Prostate gland (tissue), 2 donors: ENCODE data around the gene TRIM25. TPM values are rescaled to one million over a fixed set of nuclear protein-coding genes. Genes with fewer than 3 reads are reported as not detected.

Source experiments
- DNase-seq: peaks from one replicate; pipeline ENCODE4 v3.0.0-alpha.2; 2019; ENCODE audit warnings: low spot score
- H3K27ac ChIP-seq, 2 donors: fragments of 200-600 bp; sonication (generic); 2 replicates each; pipeline ENCODE4 v1.5.1; 2017 to 2019
- H3K27me3 ChIP-seq: fragments of 200-600 bp; sonication (generic); replicated peaks from 2 replicates; pipeline ENCODE4 v1.5.1; 2019; ENCODE audit not compliant: insufficient read depth
- H3K36me3 ChIP-seq, 2 donors: fragments of 200-600 bp; sonication (generic); 1 replicate in 1 of 2; 2 replicates in 1 of 2; pipeline versions ENCODE4 v1.5.1 to v1.8.1; 2017 to 2019
- H3K4me1 ChIP-seq: fragments of 200-600 bp; sonication (generic); replicated peaks from 2 replicates; pipeline ENCODE4 v1.5.1; 2019
- H3K4me3 ChIP-seq, 2 donors: fragments of 200-600 bp; sonication (generic); 2 replicates each; pipeline ENCODE4 v1.5.1; 2017 to 2019
- H3K9me3 ChIP-seq: fragments of 200-600 bp; sonication (generic); 2 replicates; pipeline ENCODE4 v1.5.1; 2017
- POLR2A ChIP-seq: fragments of 450-650 bp; IDR thresholded peaks from one replicate; pipeline ENCODE4 v1.6.1; 2016; ENCODE audit warnings: antibody characterized with exemption, mild to moderate bottlenecking
- POLR2AphosphoS5 ChIP-seq: sonication (generic); formaldehyde crosslinking; IDR thresholded peaks from one replicate; pipeline ENCODE4 v1.6.1; 2017; ENCODE audit warnings: antibody characterized with exemption
- WGBS: methylation state at CpG from one replicate; pipeline ENCODE4 v1.1.5; 2018; 5-methylcytosine and 5-hydroxymethylcytosine counted together
- intact Hi-C: fragments of 100-400 bp; cut with DNase I; formaldehyde crosslinking; loops from one replicate; pipeline ENCODE4 v1.14.2; 2022
- total RNA-seq, 2 donors: library from RNA; depleted of rRNA; stranded (reverse); fragments of >200 nt; gene quantifications; one replicate each; pipeline ENCODE4 v1.1.0, GENCODE V29; 2016
- TF ChIP-seq, protein P1 (sequence below), 4 experiments: fragments of 200-600 bp in 2 of 4; fragments of 450-650 bp in 2 of 4; sonication (generic) in 2 of 4; IDR thresholded peaks; 1 replicate in 3 of 4; 2 replicates in 1 of 4; pipeline ENCODE4 v1.5.1; 2016 to 2019; ENCODE audit warnings: antibody characterized with exemption in 4 of 4, mild to moderate bottlenecking in 2 of 4, moderate library complexity in 2 of 4

Gene TRIM25
- total RNA-seq, 2 donors from 2014 or later, result 28.7 to 49.0 TPM

DNA sequence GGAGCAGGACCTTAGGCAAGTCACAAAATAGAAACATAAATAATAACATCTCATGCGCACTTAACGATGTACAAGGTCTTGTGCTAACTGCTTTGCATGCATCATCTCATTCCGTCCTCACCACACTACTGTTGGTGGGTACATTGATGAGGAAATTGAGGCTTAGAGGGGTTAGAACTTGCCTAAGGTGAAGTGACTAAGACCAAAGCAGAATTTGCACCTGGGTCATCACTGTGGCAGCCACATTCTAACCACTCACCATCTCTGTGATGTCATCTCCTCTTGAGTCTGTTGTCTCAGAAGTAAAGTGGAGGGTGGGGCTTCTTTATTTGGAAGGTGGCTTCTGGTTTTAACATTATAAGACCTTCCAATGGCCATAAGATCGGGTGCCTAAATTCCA is 20.4 kb upstream of the TRIM25 start:
- TF ChIP-seq, protein P1, sequence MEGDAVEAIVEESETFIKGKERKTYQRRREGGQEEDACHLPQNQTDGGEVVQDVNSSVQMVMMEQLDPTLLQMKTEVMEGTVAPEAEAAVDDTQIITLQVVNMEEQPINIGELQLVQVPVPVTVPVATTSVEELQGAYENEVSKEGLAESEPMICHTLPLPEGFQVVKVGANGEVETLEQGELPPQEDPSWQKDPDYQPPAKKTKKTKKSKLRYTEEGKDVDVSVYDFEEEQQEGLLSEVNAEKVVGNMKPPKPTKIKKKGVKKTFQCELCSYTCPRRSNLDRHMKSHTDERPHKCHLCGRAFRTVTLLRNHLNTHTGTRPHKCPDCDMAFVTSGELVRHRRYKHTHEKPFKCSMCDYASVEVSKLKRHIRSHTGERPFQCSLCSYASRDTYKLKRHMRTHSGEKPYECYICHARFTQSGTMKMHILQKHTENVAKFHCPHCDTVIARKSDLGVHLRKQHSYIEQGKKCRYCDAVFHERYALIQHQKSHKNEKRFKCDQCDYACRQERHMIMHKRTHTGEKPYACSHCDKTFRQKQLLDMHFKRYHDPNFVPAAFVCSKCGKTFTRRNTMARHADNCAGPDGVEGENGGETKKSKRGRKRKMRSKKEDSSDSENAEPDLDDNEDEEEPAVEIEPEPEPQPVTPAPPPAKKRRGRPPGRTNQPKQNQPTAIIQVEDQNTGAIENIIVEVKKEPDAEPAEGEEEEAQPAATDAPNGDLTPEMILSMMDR (IDR thresholded peaks at IDR 0.05), result no peak
- TF ChIP-seq POLR2A, result no peak
- Histone ChIP-seq H3K9me3 (no peaks in the 10 kb centered on the region), H3K4me1 (no peaks in the 10 kb centered on the region), H3K27me3 (no peaks in the 10 kb centered on the region), H3K36me3 (no peaks in the 10 kb centered on the region), H3K4me3 (no peak overlapping the region), H3K27ac (no peak overlapping the region)
- DNase-seq, result no peak
- intact Hi-C loops, result no loop called here
- 92% methylated on average over 4 of the region's 4 CpGs for WGBS

DNA sequence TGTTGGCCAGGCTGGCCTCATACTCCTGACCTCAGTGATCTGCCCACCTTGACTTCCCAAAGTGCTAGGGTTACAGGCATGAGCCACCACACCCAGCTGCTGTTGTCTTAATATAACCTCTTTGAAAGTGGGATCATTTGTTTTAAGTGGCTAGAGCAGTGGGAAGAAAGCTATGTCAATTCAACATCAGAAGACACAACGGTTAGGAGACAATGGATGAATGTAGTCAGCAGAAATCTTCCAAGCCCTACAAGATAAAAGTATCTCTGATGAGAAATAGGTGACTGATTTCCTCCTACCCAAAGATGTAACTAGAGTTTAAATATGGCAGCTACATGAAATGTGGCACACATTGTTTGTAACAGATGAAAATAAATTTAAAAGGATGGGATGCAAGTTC is 20.0 kb upstream of the TRIM25 start:
- Histone ChIP-seq H3K36me3 (no peaks in the 10 kb centered on the region), H3K9me3 (no peaks in the 10 kb centered on the region), H3K4me3 (no peak overlapping the region), H3K4me1 (no peaks in the 10 kb centered on the region), H3K27me3 (no peaks in the 10 kb centered on the region), H3K27ac (no peak overlapping the region)
- 93% methylated on average over 1 of the region's 1 CpG for WGBS
- TF ChIP-seq, protein P1 (IDR thresholded peaks at IDR 0.05), result no peak
- TF ChIP-seq POLR2AphosphoS5 (no peak), POLR2A (no peak)
- DNase-seq, result no peak
- intact Hi-C loops, result no loop called here

DNA sequence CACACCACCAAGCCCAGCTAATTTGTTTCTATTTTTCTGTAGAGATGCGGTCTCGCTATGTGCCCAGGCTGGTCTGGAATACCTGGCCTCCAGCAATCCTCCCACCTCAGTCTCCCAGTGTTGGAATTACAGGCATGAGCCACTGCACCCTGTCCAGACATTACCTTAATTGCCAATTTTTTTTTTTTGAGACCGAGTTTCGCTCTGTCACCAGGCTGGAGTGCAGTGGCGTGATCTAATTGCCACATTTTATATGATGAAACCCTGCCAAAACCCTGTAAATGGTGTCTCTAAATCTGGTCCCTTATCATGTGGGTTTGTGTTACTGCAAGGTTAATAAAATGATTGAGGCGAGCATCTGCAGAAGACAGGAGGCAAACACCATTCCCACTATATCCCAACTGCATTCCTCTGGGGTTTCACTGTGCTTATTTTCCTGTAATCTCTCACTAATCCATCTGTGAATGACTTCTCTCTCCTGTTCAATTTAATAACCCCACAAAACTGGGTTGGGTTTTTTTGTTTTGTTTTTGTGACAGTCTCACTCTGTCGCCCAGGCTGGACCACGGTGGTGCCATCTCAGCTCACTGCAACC is 19.4 kb upstream of the TRIM25 start:
- no peak for DNase-seq
- Histone ChIP-seq H3K4me1 (no peaks in the 10 kb centered on the region), H3K4me3 (no peak overlapping the region), H3K36me3 (no peaks in the 10 kb centered on the region), H3K27ac (no peak overlapping the region), H3K9me3 (no peaks in the 10 kb centered on the region), H3K27me3 (no peaks in the 10 kb centered on the region)
- TF ChIP-seq POLR2A (no peak), POLR2AphosphoS5 (no peak)
- TF ChIP-seq, protein P1 (IDR thresholded peaks at IDR 0.05), result no peak
- intact Hi-C loops, result no loop called here
- WGBS, result 82% methylated on average over 8 of the region's 8 CpGs

DNA sequence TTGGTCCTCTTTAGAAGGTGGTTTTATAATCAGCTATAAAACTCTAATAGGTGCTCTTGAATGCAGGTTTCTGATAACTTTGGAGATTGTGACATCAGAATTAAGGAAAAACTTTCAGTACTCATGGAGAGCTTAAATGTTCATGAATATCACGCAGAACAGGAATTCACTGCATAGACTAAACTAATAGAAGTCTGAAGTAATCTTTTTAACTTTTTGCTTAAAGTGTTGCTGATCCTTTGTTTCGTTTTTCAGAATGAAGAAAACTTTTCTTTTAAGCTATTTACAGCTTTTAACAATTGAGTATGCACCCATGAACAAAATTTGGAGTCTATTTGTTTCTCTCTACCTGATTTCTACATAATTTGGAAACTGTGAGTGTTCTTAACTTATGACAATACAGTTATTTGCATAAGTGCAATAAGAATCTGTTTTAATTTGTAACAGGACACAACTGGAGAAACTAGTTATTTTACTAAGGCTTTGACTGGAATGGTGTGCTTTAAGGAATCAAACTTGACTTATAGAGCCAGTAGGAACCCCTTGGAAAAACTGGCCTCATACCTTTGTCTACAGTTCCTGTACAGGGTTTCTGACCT is 17.0 kb upstream of the TRIM25 start:
- Histone ChIP-seq H3K4me1 (no peaks in the 10 kb centered on the region), H3K9me3 (no peaks in the 10 kb centered on the region), H3K36me3 (no peaks in the 10 kb centered on the region), H3K27ac (no peak overlapping the region), H3K27me3 (no peaks in the 10 kb centered on the region), H3K4me3 (no peak overlapping the region)
- 93% methylated on average over 2 of the region's 2 CpGs for WGBS
- no peak for DNase-seq
- intact Hi-C loops, result no loop called here
- TF ChIP-seq, protein P1 (IDR thresholded peaks at IDR 0.05), result no peak
- TF ChIP-seq POLR2AphosphoS5, result no peak
- TF ChIP-seq POLR2A, result no peak

DNA sequence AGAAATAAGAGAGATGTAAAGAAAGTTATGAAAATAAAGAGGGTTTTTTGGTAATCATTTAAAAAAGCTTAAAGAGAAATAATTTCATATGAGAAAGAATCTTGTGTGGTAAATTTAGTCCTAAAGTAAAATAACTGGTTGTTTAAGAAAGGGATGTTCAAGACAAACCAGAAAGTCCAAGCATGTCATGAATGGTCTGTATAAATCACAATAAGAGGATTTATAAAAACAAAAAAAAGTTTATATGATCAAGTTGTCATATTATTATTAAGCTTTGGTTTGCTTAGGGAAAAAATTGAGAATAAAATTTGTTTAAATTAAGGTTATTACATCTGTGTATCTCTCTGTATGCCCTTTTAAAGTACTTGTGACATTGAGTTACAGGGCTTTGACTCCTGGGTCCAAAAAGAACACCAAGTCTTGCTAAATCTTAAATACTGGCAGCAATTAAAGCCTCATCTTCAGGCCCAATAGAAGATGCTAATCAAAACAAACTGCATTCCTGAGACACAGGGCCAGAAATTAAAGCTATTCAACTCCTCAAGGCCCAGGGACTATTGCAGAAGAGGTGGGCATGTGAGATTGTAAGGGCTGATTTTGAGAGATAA is 15.6 kb upstream of the TRIM25 start:
- no peaks in the 10 kb centered on the region for H3K27me3 ChIP-seq
- H3K9me3 ChIP-seq, result no peaks in the 10 kb centered on the region
- H3K4me3 ChIP-seq, result no peak overlapping the region
- TF ChIP-seq POLR2A (no peak), POLR2AphosphoS5 (no peak)
- TF ChIP-seq, protein P1 (IDR thresholded peaks at IDR 0.05), result no peak
- no peaks in the 10 kb centered on the region for H3K4me1 ChIP-seq
- no peak for DNase-seq
- intact Hi-C loops, result no loop called here
- no peaks in the 10 kb centered on the region for H3K36me3 ChIP-seq
- H3K27ac ChIP-seq, result no peak overlapping the region
